Heart left ventricle (tissue), 13 donors: ENCODE measurements around the gene GNAT1.

Experiments used
- CTCF ChIP-seq, 12 donors: fragments of 200-600 bp; sonication (generic) in 4 of 12; IDR thresholded peaks; one replicate each; pipeline versions ENCODE4 v1.5.0 to v1.8.0; 2018 to 2022; ENCODE audit warnings: antibody characterized with exemption in 12 of 12, mild to moderate bottlenecking in 5 of 12
- POLR2A ChIP-seq, 2 donors: fragments of 450-650 bp; IDR thresholded peaks; one replicate each; pipeline ENCODE4 v1.6.1; 2017; ENCODE audit warnings: antibody characterized with exemption in 2 of 2, mild to moderate bottlenecking in 2 of 2, moderate library complexity in 2 of 2
- donor health status: ischemic (EF 13 %, LVEDD 7.1; RV severe dilation, severe dysfunction).
- donor health status: DM: no; HTN: yes; CAD: no.
- donor health status: DM: no; HTN: no; CAD: no.
- donor health status: ischemic (EF 25% LVEDD 6.9; RV normal size, moderate dysfunction).
- donor health status: ischemic (EF 25% LVEDD 5.7; RV mildly dilated, moderate dysfunction).
- donor health status: ischemic (EF 35%, LVEDD 5.7; RV mildly dilated, moderate dysfunction).
- donor health status: nonischemic (EF 11% LVEDD 7.7; RV severe dilation, severe dysfunction).
- donor health status: DM: yes; HTN: yes; CAD: no.
- donor health status: PGD.
- donor health status: ischemic (EF 29% LVEDD 5.4; RV normal size, mild dysfunction).
- donor health status: nonischemic (EF 23%, LVEDD 6.1; RV moderate dilation, normal function).

DNA sequence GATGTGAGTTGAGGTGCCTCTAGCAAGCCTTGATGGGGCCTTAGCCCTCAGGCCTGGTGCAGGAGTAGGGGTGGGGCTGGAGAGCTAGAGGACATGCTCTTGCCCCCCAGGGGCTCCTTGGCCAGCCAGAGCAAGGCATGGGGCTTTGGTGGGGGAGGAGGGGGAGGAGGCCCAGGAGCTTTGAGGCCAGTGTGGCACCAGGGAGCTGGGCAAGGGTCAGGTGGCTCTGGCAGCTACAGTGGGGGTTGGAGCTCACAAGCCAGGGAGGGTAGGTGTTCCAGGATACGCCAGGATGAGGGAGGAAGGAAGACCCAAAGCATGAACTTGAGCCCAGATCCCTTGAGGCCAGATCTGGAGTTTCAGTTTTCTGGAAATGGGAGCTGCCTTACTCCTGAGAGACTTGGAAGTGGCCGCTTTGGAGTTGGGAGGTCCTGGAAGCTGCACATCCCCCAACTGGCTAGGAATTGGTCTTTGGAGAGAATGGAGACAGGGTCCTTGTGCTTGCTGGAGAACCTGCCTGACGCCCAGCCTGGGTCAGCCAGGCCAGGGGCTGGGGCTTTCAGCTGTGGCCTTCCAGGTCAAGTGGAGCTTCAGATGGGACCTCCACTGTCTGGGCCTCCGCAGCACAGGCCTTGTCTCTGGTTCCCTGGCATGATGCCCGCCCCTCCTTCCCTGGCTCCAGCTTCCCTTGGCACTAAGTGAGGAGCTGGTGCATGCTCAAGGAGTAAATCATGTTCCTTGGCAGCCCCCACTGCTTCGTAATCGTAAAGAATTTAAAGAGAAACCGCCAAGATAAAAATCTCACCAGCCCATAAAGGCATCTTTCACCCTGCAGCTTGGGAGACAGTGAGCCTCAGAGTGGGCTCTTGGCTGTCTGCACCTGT is 27.6 kb upstream of the GNAT1 start:
- TF ChIP-seq CTCF (IDR thresholded peaks at IDR 0.05) (no peak), POLR2A (IDR thresholded peaks at IDR 0.05) (no peak)
